HG03139 (cell line): ENCODE data around the gene CXCL1.
"Not testable (repeated sequence)": the region's sequence is repeated elsewhere in the genome, so short reads cannot be mapped to it uniquely, and the experiment has no call there.

Experiments
- ATAC-seq: cut with Tn5 transposase; IDR thresholded peaks from one replicate; pipeline ENCODE4 v1.9.1; 2021; ENCODE audit not compliant: unreplicated experiment

The CXCL1 gene

DNA sequence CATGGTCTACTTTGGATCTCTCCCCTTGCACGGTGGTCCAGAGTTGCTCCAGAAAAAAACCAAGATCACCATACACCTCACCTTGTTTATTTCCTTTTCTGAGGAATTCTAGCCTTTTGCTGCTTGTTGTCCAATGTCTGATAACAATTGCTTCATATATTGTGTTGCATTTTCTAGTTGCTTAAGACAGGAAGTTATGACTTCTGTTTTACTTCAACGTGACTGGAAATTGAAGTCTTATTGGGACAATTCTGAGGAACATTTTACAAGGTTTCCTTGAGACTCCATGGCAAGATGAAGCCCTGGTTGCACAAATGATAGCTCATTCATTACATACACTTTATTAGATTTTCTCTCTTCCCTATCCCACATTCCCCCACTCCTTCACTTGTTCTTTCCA, 5.2 kb downstream of the CXCL1 start:
- ATAC-seq: no peak

DNA sequence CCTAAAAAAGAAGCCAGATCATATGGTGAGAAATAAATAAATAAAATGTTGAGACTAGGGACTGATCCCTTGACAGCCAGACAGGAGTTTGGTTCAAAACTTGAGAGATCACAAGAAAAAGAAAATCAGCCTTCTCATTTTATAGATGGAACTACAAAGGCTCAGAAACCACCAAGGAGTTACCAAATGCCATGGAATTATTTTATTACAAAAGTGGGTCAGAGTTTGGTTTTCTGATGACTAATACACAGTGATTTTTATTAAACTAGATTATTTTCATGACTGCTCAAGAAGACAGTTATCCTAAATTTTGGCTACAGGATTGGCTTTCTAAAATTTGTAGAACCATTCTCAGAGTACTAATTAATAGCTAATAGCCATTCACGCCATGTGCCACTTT, 6.2 kb downstream of the CXCL1 start:
- no peak for ATAC-seq

DNA sequence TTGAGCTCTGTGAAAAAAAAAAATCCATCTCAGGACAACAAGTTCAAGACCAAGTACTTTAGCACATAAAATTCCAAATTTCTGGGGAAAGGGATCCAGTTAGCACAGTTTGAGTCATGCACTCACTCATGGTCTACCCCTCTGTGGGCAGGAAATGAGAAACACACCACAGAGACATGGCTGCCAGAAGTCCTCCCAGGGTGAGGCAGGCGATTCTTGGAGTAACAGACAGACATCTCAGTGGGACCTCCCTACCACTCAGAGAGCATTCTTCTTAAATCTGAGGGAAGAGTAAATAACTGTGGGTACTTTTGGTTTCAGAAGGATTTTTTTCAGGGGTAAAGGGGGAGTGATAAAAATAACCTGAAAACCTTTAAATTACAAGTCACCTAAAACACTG, 14.1 kb downstream of the CXCL1 start:
- ATAC-seq: no peak

DNA sequence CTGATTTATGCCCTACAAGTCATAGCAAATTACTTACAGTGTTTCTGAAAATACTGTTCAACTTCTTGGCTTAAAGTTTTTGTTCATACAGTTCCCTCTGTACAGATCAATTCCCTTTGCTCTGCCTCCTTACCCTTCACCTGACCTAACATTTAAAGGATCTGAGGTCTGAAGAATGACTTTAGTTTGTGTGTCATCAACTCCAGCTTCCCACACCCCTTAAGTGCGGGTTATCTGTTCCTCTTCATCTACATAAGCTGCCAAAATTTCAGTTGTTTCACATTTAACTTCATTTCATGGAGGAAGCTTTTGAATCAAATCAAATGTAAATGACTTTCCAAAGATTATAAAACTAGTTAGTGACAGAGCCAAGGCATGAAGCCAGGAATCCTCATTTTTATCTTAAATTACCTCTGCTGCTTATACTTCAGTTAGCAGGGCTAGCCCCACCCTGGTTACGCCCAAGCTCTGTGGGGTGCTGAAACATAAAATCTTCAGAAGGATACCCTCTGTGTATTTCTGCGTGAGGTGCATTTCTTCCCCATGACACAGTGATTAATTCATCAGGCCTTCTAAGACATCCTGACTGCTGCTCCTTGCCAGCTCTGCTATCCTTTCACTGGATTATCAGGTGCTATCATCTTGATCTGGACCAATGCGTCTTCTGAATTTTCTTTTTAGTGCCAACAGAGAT, 16.5 kb downstream of the CXCL1 start:
- no peak for ATAC-seq

DNA sequence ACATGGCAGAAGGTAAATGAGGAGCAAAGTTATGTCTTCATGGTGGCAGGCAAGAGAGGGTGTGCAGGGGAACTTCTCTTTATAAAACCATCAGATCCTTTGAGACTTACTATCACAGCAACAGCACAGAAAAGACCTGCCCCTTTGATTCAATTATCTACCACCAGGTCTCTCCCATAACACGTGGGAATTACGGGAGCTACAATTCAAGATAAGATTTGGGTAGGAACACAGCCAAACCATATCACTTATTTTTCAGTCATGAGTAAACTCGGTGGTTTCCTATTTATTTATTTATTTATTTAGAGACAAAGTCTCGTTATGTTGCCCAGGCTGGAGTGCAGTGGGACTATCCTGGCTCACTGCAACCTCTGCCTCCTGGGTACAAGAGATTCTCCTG, 22.1 kb downstream of the CXCL1 start:
- ATAC-seq: no peak

DNA sequence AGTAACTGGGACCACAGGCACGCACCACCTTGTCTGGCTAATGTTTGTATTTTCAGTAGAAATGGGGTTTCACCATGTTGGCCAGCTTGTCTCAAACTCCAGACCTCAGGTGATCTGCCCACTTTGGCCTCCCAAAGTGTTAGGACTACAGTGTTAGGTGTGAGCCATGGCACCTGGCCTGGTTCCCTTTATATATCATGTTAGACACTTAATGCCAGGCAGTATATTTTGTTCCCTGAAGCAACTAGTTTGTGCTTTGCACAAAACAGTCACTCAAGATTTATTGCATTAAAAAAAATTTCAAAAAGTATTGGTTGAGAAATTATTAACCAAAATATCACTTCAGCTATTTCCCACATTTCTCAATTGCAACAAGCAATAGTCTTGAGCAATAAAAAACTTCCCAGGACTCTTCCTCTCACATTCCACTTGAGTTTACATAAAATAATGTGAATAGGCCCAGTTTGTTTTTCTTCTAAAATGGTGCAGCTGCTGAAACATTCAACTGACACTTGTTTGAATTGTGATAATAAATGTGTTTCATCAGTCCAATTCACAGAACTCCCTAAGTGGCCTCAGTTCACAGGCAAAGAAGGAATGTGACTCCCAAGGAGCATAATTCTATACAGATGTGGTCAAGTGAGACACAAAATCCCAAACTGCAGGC, 22.7 kb downstream of the CXCL1 start:
- no peak for ATAC-seq

DNA sequence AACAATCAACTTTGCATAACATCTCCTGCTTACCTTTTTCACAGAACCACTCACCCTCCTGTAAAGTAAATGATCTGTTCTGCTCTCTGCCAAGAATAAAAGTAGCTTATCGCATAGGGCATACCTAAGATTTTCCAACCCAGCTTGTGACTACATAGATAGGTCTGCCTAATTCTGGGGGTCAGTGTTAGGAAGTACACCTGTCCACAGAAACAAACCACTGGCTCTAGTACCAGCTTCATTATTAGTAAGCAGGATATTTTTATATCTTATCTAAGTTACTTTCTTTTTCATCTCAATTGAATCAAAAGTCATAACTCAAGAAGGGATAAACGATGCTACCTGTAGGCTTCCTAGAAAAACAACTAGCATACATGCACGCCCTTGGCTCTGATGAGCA, 23.8 kb downstream of the CXCL1 start:
- ATAC-seq: no peak

DNA sequence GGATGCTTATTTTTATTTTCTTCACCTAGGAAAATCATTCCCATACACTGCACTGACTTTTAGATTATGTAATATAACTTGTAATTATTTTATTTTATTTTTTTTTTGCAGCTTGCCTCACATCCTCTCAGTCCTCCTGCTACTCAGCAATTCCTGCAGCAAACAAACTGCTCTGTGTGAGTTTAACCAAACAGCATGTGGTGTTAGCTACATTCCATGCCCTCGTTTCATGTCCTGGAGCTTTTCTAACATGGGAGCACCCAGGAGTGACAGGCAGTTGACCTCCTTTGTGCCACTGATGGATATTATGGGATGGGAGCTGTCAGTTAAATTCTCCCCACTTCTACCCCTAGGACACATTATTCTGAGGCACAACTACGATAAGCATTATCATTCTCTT, 24.8 kb downstream of the CXCL1 start:
- no peak for ATAC-seq

DNA sequence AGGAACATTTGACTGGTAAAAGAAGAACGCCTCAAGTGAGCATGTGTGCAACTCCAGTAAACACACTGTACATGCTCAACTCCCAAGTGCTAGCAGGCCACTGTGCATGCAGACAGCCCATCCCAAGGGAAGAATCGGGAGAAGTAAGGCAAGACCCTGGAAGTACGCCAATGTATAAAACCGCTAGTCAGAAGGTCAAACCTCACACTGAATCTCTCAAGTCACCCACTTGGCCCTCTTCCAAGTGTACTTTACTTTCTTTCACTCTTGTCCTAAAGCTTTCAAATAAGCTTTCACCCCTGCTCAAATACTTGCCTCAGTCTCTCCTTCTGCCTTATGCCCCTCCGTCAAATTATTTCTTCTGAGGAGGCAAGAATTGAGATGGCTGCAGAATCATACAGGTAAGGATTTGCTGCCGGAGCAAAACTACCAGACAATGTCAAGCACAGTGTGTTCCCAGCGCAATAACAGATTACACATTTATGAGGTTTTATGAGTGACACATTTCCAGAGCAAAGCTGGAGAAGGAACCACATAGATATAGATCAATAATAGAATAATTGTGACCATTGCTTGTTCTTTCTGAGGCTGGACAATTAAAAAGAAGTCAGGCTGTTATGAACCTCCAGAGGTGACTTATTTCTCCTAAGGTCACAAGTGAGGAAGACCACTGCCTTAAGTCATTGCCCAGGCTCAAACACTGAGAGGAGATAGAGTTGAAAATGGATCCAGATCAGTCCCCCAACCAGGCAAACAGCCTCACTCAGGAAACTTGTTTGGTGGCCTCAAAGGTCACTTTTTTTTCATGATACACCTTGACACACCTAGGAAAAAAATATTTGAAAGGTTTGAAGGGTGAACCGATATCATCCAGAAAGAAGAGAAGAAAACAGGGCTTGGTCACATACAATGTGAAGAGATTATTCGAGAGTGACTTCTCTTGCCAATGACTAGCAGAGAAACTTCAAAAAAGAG, 26.3 kb downstream of the CXCL1 start:
- ATAC-seq: no peak

DNA sequence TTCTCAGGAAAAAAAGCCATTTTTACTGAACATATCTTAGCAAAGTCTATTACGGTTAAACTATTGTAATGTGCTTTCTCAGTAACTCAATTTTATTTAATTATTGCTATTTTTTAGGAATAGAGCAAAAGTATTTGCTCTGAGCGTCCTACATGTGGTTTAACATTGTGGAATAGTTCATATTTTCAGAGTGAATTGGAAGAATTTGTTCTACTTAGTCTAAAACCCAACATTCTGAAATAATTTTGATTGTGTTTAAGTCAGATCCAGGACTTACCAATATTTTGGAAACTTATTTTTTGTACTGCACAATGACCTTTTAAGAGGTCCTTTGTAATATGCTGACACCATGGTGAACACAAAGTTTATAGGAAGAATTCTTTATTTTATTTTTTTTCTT, 27.2 kb downstream of the CXCL1 start:
- ATAC-seq: no peak

DNA sequence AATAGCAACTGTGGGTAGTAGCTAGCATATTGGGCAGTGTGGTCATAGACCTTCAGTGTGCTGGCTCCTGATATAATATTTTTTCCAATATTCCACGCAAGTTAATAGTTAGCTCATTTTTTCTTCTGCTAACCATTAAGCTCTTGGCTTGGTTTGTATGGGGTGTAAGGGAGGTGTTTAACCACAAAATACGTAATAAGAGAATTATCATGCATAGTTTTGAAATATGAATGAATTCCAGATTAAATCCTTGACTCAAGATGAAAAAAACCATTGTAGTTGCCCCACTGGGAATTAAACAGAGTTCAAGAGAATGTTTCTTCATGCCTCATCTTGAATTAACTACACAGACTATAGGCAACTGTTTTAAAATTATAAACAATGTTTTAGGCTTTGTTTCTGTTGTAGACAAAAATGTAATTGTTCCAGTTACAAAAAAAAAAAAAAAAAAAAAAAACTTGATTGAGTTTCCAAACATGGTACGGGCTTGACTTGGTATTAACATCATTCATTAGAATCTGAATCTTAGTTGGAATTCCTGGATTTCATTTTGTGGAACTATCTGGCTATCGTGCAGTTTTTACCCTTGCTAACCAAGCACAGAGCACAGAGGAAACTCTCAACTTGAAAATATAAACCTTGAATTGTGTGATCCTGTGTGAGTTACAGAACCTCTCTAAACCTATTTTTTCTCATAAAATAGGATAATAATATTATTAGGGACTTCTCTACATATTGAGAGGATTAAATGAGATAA, 28.4 kb downstream of the CXCL1 start:
- no peak for ATAC-seq

DNA sequence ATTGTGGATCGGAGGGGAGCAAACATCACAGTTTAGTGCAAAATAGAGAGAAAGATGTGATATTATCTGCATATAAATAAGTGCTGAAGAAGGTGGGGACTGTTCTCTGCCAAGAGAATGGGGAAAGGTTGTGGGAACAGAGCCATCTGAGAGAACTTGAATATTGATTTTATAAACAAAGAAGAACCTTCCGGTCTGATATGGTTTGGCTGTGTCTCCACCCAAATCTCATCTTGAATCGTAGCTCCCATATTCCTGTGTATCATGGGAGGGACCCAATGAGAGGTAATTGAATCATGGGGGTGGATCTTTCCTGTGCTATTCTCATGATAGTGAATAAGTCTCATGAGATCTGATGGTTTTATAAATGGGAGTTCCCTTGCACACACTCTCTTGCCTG, 30.1 kb downstream of the CXCL1 start:
- ATAC-seq: not testable (repeated sequence)

DNA sequence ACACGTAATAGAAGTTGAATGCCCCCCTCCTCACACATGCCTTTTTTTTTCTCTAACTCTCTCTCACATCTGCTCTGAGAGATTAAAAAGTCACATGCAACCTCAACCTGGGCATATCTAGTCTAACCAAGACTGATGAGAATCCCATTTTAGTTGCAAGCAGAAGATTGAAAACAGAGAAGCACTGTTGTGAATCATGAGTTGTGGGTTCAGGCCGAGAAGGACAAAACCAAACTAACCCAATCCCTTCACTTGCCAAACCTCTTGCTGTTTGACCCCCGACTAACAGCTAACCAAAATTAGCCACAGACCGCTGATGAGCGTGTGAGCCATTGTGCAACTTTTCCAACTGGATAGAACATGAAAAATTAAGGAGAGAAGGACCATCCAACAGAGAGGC, 31.8 kb downstream of the CXCL1 start:
- no peak for ATAC-seq

DNA sequence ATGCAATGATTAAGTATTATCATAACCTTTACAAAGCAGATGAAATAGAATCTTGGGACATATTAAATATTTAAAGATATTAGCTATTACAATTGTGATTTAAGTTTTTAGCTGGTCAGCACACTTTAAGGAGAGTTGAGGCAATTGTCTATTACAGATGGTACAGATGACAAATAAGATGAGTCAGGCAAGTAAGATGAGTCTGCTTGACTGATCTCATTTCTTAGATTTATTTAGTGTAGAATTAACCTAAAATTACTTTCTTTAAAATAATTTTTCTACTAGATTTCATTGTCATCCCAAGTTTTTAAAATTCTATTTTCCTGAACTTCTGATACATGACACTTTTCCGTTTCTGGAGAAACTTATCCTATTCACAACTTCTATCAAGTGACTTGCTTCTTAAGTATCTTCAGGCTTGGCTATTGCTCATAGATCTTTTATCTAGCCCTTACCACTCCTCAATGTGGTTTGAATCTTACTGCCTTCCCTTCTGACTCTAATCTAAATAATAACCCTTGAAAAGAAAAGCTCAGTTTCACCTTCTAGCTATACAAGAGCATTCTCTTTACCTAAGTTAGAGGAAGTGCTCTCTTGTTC, 32.9 kb downstream of the CXCL1 start:
- no peak for ATAC-seq

DNA sequence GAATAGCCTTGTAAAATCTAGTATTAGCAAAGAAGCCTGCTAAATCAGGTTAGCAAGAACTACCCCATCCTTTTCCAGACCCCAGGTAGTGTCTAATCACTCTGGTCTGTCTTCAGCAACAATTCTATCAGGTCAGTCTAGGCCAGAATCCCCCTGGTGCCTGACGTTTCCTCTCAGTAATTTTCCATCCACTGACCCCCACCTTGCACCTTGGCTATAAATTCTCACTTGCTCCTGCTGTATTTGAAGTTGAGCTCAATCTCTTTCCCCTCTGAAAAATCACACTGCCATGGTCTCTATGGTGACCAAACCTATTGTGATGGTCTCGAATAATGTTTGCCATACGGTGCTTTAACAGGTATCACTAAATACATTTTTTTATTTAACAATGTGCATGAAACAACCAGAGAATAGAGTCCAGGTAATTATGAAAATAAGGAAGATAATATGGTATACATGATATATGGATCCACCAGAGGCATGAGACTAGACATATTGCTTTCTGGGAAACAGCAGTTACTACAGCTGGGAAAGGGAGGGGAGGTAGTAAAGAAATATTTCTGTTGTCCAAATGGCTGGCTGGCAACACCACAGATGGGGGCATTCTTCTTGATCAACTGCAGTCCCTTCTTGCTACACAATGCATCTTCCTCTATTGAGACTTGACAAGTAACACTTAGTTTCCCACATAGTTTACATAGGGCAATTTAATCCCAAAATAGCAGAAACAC, 33.8 kb downstream of the CXCL1 start:
- ATAC-seq: no peak

DNA sequence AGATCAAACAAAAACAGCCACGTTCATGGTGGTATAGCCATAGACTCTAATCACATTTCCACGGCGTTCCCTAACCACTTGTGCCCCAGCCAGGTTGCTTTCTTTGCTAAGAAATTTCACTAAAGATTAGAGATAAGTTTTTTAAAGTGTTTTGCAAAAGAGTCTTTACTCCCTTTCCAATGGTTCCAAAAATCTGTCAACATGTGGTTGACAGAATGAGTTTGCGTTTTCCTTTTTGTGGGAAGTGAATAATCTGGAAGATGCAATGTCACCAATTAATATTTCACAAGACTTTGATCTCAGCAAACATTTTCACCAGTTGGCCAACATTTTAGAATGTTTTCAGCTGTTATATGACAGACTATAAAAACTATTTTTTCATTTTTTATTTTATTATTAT, 35.3 kb downstream of the CXCL1 start:
- no peak for ATAC-seq

DNA sequence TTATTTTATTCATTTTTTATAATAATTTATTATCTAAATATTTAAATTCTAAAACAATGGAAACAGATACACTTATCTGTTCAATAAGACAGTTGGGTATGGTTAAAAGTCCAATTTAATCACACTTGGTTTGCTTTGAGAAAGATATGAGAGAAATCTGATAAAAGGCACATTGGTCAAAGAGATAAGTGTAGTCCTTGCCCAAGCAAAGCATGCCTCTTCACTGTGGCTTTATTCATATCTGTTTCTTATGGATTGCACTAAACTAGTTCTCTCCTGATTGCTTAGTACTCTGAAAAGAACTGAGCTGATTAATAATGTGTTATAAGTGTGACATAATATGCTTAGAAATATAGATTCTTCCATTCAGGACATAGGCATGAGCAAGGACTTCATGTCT, 39.8 kb downstream of the CXCL1 start:
- no peak for ATAC-seq

DNA sequence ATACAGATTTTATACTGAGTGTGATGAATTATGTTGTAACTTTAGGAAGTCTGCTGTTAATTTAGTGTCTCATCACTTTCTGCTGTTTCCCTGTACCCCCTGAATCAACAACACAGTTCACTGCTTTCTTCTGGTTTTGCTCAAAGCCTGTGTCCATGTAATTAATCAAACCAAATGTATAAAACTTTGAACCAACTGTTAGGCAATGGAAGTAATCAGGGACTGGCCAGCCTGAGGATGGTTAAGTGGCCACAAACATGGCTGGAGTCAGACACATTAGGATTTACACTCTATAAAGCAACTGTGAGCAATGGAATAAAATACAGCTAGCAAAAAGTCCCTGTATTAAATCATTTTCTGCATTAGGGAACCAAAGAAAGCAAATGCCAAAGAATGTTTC, 42.6 kb downstream of the CXCL1 start:
- no peak for ATAC-seq

DNA sequence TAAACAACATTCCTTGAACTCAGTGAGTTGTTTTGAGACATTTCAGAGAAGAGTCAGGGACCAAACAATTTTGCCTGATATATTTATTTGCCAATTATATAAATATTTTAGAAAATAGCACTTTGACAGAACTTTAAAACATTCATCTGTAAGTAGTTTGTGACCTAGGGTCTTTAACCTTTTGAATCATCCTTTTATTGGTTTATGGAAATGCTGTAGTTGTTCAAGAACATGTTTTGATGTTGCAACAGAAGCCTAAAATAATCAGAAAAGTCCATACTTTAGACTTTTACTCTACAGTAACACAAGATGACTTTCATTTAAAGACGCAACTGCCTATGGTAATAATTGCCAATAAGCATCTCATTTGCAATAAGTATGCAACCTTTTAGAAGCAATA, 43.0 kb downstream of the CXCL1 start:
- ATAC-seq: no peak

DNA sequence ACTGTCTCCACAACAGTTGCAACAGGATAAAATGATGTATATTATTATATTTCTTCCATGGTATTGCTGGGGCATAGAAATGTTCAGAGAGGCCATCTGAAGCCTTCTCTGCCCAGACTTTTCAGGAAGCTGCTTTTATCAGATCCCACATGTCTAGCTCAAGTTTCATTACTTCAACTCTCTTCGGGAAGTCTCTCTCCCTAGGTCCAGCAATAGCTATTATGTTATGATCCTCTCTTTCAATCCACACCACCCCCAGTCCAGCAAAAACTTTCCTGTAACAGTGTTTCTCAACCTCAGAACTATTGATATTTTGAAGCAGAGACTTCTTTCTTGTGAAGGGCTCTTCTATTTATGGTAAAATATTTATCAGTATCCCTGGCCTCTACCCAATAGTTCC, 44.9 kb downstream of the CXCL1 start:
- ATAC-seq: no peak
